Hepatocyte (in vitro differentiated cells): ENCODE results near the gene PTPRM.

Source experiments
- EZH2 ChIP-seq: fragments of 200-600 bp; sonication (generic); IDR thresholded peaks from 2 replicates; pipeline ENCODE4 v1.6.1; 2016; ENCODE audit warnings: antibody characterized with exemption, mild to moderate bottlenecking, borderline replicate concordance
- EZH2phosphoT487 ChIP-seq: fragments of 200-600 bp; sonication (generic); IDR thresholded peaks from one replicate; pipeline ENCODE4 v1.6.1; 2018; ENCODE audit warnings: antibody characterized with exemption, mild to moderate bottlenecking, low read depth, moderate library complexity; ENCODE audit not compliant: unreplicated experiment, severe bottlenecking
- TF ChIP-seq, protein P1 (sequence below): fragments of 200-600 bp; sonication (generic); IDR thresholded peaks from 2 replicates; pipeline ENCODE4 v1.5.1; 2016; ENCODE audit warnings: antibody characterized with exemption, mild to moderate bottlenecking; ENCODE audit not compliant: poor library complexity

DNA sequence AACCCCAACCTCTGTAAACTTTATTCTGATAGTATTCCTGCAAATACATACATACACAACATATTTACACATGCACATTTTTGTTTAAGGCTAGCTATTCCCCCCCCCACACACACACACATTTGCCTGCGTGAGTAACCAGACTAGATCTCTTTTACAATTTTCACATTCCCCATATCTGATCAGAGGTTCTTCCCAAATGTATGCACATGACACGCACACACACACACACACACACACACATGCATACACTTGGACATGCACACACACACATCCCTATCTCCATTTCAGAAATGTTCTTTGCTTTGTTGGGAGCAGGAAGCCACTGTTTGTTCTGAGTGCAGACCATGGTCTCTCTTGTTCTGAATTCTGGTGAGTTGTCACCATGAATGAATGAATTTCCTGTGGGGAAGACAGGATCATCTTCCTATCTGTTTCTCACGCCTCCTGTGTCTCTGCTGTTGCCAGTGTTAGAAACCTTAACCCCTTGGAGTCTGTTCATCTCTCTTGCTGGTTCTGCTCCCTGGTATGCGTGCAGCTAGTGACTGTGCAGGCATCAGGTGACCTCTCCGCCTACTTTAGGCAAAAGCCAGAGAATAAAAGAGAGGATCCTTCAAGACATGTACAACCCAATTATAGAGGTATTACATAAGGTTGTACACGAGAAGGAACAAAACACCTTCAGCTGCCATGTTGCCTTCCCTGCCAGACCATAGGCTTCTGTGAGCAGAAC, 791.1 kb downstream of the PTPRM start:
- TF ChIP-seq, protein P1, sequence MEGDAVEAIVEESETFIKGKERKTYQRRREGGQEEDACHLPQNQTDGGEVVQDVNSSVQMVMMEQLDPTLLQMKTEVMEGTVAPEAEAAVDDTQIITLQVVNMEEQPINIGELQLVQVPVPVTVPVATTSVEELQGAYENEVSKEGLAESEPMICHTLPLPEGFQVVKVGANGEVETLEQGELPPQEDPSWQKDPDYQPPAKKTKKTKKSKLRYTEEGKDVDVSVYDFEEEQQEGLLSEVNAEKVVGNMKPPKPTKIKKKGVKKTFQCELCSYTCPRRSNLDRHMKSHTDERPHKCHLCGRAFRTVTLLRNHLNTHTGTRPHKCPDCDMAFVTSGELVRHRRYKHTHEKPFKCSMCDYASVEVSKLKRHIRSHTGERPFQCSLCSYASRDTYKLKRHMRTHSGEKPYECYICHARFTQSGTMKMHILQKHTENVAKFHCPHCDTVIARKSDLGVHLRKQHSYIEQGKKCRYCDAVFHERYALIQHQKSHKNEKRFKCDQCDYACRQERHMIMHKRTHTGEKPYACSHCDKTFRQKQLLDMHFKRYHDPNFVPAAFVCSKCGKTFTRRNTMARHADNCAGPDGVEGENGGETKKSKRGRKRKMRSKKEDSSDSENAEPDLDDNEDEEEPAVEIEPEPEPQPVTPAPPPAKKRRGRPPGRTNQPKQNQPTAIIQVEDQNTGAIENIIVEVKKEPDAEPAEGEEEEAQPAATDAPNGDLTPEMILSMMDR = no peak
- TF ChIP-seq EZH2 (no peak), EZH2phosphoT487 (no peak)
